ENCODE data around the gene PAQR5. TPM values are rescaled to one million over a fixed set of nuclear protein-coding genes. Genes with fewer than 3 reads are reported as not detected.
"Not testable (repeated sequence)": the region's sequence is repeated elsewhere in the genome, so short reads cannot be mapped to it uniquely, and the experiment has no call there.

The PAQR5 gene
- total RNA-seq, 1 donor from 2014 or later = 1.2 TPM

- TF ChIP-seq CTCF (IDR thresholded peaks at IDR 0.05; ENCODE audit: insufficient read depth, low read depth, low read length) (no peak), EZH2 (IDR thresholded peaks at IDR 0.05; ENCODE audit: insufficient read depth, low read length) (no peak)
- H3K9me3 Mint-ChIP-seq (ENCODE audit: unreplicated experiment) = no peaks in the 10 kb centered on the region
- no peak overlapping the region for H3K4me3 Mint-ChIP-seq (ENCODE audit: unreplicated experiment)
- DNase-seq (ENCODE audit: low read depth) = no peak
- H3K36me3 Mint-ChIP-seq (ENCODE audit: low read depth, unreplicated experiment) = no peaks in the 10 kb centered on the region
- H3K9me3 ChIP-seq (ENCODE audit: insufficient read depth, low read depth, low read length) = no peaks in the 10 kb centered on the region
- H3K79me2 ChIP-seq (ENCODE audit: insufficient read depth, low read length) = no peaks in the 10 kb centered on the region
- H3K27ac Mint-ChIP-seq (ENCODE audit: unreplicated experiment) = no peak overlapping the region
- H3K27me3 Mint-ChIP-seq (ENCODE audit: low read depth, unreplicated experiment) = peaks cover 34% of the 10 kb centered on the region
- no peak for FAIRE-seq
- no peak overlapping the region for H3K4me2 ChIP-seq (ENCODE audit: low read length)
- H3K4me1 Mint-ChIP-seq (ENCODE audit: low read depth, unreplicated experiment) = no peaks in the 10 kb centered on the region
- H3K9ac ChIP-seq (ENCODE audit: low read length) = no peak overlapping the region
- H3K4me3 ChIP-seq (ENCODE audit: insufficient read depth, low read depth, low read length) = no peak overlapping the region
- H4K20me1 ChIP-seq (ENCODE audit: insufficient read depth, low read length) = no peaks in the 10 kb centered on the region
- no peak overlapping the region for H2AFZ ChIP-seq (ENCODE audit: low read depth, low read length)
- no peaks in the 10 kb centered on the region for H3K27me3 ChIP-seq (ENCODE audit: insufficient read depth, low read length)
- H3K4me1 ChIP-seq (ENCODE audit: insufficient read depth, low read length) = no peaks in the 10 kb centered on the region
- no peak overlapping the region for H3K27ac ChIP-seq (ENCODE audit: low read depth, low read length)
- no peaks in the 10 kb centered on the region for H3K36me3 ChIP-seq (ENCODE audit: insufficient read depth, low read length)
Observed at GRCh38 chr15:69289342-69290146, 9.2 kb upstream of the PAQR5 start.

DNA sequence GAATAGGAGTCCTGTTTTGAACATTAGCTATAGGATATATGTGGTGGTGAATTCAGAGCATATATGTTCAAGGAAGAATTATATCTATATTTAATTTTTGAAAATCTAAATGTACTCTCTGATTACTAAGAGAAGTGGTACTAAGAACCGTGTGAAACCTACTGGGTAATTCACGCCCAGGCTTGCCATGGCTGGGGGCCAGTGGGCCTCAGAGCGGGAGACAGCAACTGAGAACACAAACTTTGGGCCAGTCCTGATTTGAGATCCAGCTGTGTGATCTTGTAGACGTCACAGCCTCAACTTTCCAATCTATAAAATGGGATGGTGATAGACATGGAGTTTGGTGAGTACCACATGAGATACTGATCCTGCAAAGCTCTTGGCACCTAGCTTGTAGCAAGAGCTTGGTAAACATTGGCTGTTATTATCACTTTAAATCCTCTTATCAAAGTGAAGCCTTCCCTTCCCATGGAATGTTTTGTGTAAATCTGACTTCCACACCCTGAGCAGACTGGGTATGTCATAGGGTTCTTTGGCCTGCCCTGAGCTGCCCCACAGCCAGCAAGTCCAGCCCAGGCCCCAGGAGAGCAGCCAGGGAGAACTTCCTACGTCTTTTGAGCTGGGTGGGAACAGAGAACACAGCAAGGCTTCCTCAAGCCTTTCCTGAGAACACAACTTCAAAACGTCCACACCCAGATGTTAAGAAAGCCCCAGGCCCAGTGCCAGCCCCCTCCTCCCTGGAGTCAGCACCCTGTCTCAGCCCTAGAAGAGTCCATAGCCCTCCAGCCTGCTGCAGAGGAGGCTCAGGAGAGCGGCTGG lies 8.2 kb upstream of the PAQR5 start:
- Mint-ChIP-seq H3K27me3 (ENCODE audit: low read depth, unreplicated experiment) (peaks cover 44% of the 10 kb centered on the region), H3K9me3 (ENCODE audit: unreplicated experiment) (peaks cover 4% of the 10 kb centered on the region), H3K36me3 (ENCODE audit: low read depth, unreplicated experiment) (no peaks in the 10 kb centered on the region), H3K4me3 (ENCODE audit: unreplicated experiment) (no peak overlapping the region), H3K4me1 (ENCODE audit: low read depth, unreplicated experiment) (no peaks in the 10 kb centered on the region), H3K27ac (ENCODE audit: unreplicated experiment) (no peak overlapping the region)
- FAIRE-seq = no peak
- DNase-seq (ENCODE audit: low read depth) = no peak
- H3K79me2 ChIP-seq (ENCODE audit: insufficient read depth, low read length) = no peaks in the 10 kb centered on the region
- H3K9ac ChIP-seq (ENCODE audit: low read length) = no peak overlapping the region
- no peaks in the 10 kb centered on the region for H3K9me3 ChIP-seq (ENCODE audit: insufficient read depth, low read depth, low read length)
- H3K36me3 ChIP-seq (ENCODE audit: insufficient read depth, low read length) = no peaks in the 10 kb centered on the region
- no peaks in the 10 kb centered on the region for H4K20me1 ChIP-seq (ENCODE audit: insufficient read depth, low read length)
- no peak overlapping the region for H2AFZ ChIP-seq (ENCODE audit: low read depth, low read length)
- H3K27ac ChIP-seq (ENCODE audit: low read depth, low read length) = no peak overlapping the region
- TF ChIP-seq CTCF (IDR thresholded peaks at IDR 0.05; ENCODE audit: insufficient read depth, low read depth, low read length) = no peak
- no peak for TF ChIP-seq EZH2 (IDR thresholded peaks at IDR 0.05; ENCODE audit: insufficient read depth, low read length)
- H3K27me3 ChIP-seq (ENCODE audit: insufficient read depth, low read length) = peaks cover 3% of the 10 kb centered on the region
- no peaks in the 10 kb centered on the region for H3K4me1 ChIP-seq (ENCODE audit: insufficient read depth, low read length)
- no peak overlapping the region for H3K4me2 ChIP-seq (ENCODE audit: low read length)
- H3K4me3 ChIP-seq (ENCODE audit: insufficient read depth, low read depth, low read length) = no peak overlapping the region

DNA sequence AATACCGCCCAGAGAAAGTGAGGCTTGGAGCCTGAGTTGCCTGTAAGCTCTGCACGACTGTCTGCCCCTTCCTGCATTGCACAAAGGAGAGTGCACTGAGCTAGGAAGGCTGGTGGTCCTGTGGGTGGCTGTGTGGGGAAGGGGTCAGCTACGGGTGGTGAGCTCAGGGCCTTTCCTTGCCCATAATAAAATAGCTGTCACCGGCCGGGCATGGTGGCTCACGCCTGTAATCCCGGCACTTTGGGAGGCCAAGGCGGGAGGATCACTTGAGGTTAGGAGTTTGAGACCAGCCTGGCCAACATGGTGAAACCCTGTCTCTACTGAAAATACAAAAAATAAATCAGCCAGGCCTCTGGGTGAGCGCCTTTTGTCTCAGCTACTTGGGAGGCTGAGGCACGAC lies 7.1 kb upstream of the PAQR5 start:
- H3K36me3 Mint-ChIP-seq (ENCODE audit: low read depth, unreplicated experiment); H3K9me3 Mint-ChIP-seq (ENCODE audit: unreplicated experiment); H3K4me1 Mint-ChIP-seq (ENCODE audit: low read depth, unreplicated experiment); H3K79me2 ChIP-seq (ENCODE audit: insufficient read depth, low read length); DNase-seq (ENCODE audit: low read depth); H3K9ac ChIP-seq (ENCODE audit: low read length); H3K4me2 ChIP-seq (ENCODE audit: low read length); H3K27me3 ChIP-seq (ENCODE audit: insufficient read depth, low read length); H2AFZ ChIP-seq (ENCODE audit: low read depth, low read length); H4K20me1 ChIP-seq (ENCODE audit: insufficient read depth, low read length); FAIRE-seq; H3K9me3 ChIP-seq (ENCODE audit: insufficient read depth, low read depth, low read length); H3K4me3 Mint-ChIP-seq (ENCODE audit: unreplicated experiment); H3K4me3 ChIP-seq (ENCODE audit: insufficient read depth, low read depth, low read length); H3K36me3 ChIP-seq (ENCODE audit: insufficient read depth, low read length); H3K27ac Mint-ChIP-seq (ENCODE audit: unreplicated experiment); H3K4me1 ChIP-seq (ENCODE audit: insufficient read depth, low read length); H3K27ac ChIP-seq (ENCODE audit: low read depth, low read length): not testable (repeated sequence)
- peaks cover 55% of the 10 kb centered on the region for H3K27me3 Mint-ChIP-seq (ENCODE audit: low read depth, unreplicated experiment)

All from astrocyte (in vitro differentiated cells and primary cell).